NCI-H69 (cell line): ENCODE measurements around the gene SMIM27.
"Not testable (repeated sequence)": the region's sequence is repeated elsewhere in the genome, so short reads cannot be mapped to it uniquely, and the experiment has no call there.

ENCODE experiments used
- DNase-seq: peaks from one replicate; lab custom pipeline; 2025; lab: John Stamatoyannopoulos, UW

Gene SMIM27

GRCh38 chr9:32599021-32599420 lies 46.9 kb downstream of the SMIM27 start:
- not testable (repeated sequence) for DNase-seq
